Thyroid gland (tissue), 4 donors: ENCODE data around the gene BACE1. TPM values are rescaled to one million over a fixed set of nuclear protein-coding genes. Genes with fewer than 3 reads are reported as not detected.

Experiments used
- DNase-seq, 2 donors: peaks; one replicate each; pipeline ENCODE4 v3.0.0-alpha.2; 2019
- H3K27ac ChIP-seq, 3 donors: fragments of 200-600 bp; sonication (generic); 1 replicate in 2 of 3; 2 replicates in 1 of 3; pipeline ENCODE4 v1.5.1; 2016 to 2019; ENCODE audit warnings: mild to moderate bottlenecking in 1 of 3, moderate library complexity in 1 of 3
- H3K27me3 ChIP-seq: fragments of 200-600 bp; sonication (generic); one replicate; pipeline ENCODE4 v1.5.1; 2019
- H3K36me3 ChIP-seq, 2 donors: fragments of 200-600 bp; sonication (generic); one replicate each; pipeline ENCODE4 v1.5.1; 2016 to 2019
- H3K4me1 ChIP-seq, 2 donors: fragments of 200-600 bp; sonication (generic); one replicate each; pipeline ENCODE4 v1.5.1; 2017 to 2019
- H3K4me3 ChIP-seq, 3 donors: fragments of 200-600 bp; sonication (generic); replicated peaks in 1 of 3; 1 replicate in 2 of 3; 2 replicates in 1 of 3; pipeline ENCODE4 v1.5.1; 2016; ENCODE audit warnings: mild to moderate bottlenecking in 1 of 3
- H3K9me3 ChIP-seq: fragments of 200-600 bp; sonication (generic); one replicate; pipeline ENCODE4 v1.5.1; 2017
- CTCF ChIP-seq, 6 experiments: fragments of 200-600 bp in 3 of 6; fragments of 450-650 bp in 3 of 6; sonication (generic) in 3 of 6; IDR thresholded peaks; one replicate each; pipeline ENCODE4 v1.5.1; 2016 to 2019; ENCODE audit warnings: antibody characterized with exemption in 6 of 6, mild to moderate bottlenecking in 2 of 6, inconsistent platforms in 1 of 6, moderate library complexity in 1 of 6
- POLR2A ChIP-seq, 2 donors: fragments of 450-650 bp; IDR thresholded peaks; one replicate each; pipeline ENCODE4 v1.6.1; 2017; ENCODE audit warnings: antibody characterized with exemption in 2 of 2, mild to moderate bottlenecking in 2 of 2, moderate library complexity in 1 of 2
- WGBS, 2 donors: methylation state at CpG; one replicate each; pipeline ENCODE4 v1.1.5; 2017; 5-methylcytosine and 5-hydroxymethylcytosine counted together
- intact Hi-C: fragments of 100-400 bp; cut with DNase I; formaldehyde crosslinking; loops from one replicate; pipeline ENCODE4 v1.15.1; 2023
- total RNA-seq, 4 donors: library from RNA; depleted of rRNA; stranded (reverse); fragments of >200 nt; gene quantifications; one replicate each; pipeline ENCODE4 v1.2.3, GENCODE V29; 2016

BACE1 gene
- total RNA-seq, 4 donors from 2014 or later = 17.6 to 28.4 (median 21.4) TPM

GRCh38 chr11:117296881-117297280 lies 19.2 kb downstream of the BACE1 start:
- Histone ChIP-seq H3K4me3 (no peak overlapping the region), H3K27ac (no peak overlapping the region), H3K36me3 (no peaks in the 10 kb centered on the region), H3K27me3 (no peaks in the 10 kb centered on the region), H3K9me3 (no peaks in the 10 kb centered on the region), H3K4me1 (peaks cover 8% of the 10 kb centered on the region in 2 donors)
- no peak for DNase-seq
- TF ChIP-seq POLR2A (IDR thresholded peaks at IDR 0.05) (no peak), CTCF (IDR thresholded peaks at IDR 0.05) (no peak)
- intact Hi-C loops = no loop called here
- WGBS, 2 donors = 82 to 94% methylated on average over 6 of the region's 6 CpGs

GRCh38 chr11:117295438-117296137 lies 20.5 kb downstream of the BACE1 start:
- H3K36me3 ChIP-seq = peaks cover 7 to 12% of the 10 kb centered on the region in 2 donors
- 78 to 90% methylated on average over 9 of the region's 9 CpGs for WGBS, 2 donors
- H3K27me3 ChIP-seq = no peaks in the 10 kb centered on the region

GRCh38 chr11:117292616-117293015 lies 23.4 kb downstream of the BACE1 start:
- 91 to 100% methylated on average over 2 of the region's 2 CpGs for WGBS, 2 donors
- DNase-seq = no peak
- Histone ChIP-seq H3K9me3 (no peaks in the 10 kb centered on the region), H3K27ac (no peak overlapping the region), H3K4me3 (no peak overlapping the region), H3K36me3 (peaks cover 23 to 28% of the 10 kb centered on the region in 2 donors), H3K27me3 (no peaks in the 10 kb centered on the region), H3K4me1 (no peaks in the 10 kb centered on the region)
- intact Hi-C loops = no loop called here
- no peak for TF ChIP-seq POLR2A (IDR thresholded peaks at IDR 0.05)
- no peak for TF ChIP-seq CTCF (IDR thresholded peaks at IDR 0.05)

More at GRCh38 chr11:117295438-117296137, 20.5 kb downstream of the BACE1 start:
- TF ChIP-seq POLR2A (IDR thresholded peaks at IDR 0.05) (no peak), CTCF (IDR thresholded peaks at IDR 0.05) (no peak)
- Histone ChIP-seq H3K9me3 (no peaks in the 10 kb centered on the region), H3K4me3 (no peak overlapping the region), H3K27ac (no peak overlapping the region), H3K4me1 (peaks cover 7 to 8% of the 10 kb centered on the region in 2 donors)
- intact Hi-C loops = no loop called here
- no peak for DNase-seq

DNA sequence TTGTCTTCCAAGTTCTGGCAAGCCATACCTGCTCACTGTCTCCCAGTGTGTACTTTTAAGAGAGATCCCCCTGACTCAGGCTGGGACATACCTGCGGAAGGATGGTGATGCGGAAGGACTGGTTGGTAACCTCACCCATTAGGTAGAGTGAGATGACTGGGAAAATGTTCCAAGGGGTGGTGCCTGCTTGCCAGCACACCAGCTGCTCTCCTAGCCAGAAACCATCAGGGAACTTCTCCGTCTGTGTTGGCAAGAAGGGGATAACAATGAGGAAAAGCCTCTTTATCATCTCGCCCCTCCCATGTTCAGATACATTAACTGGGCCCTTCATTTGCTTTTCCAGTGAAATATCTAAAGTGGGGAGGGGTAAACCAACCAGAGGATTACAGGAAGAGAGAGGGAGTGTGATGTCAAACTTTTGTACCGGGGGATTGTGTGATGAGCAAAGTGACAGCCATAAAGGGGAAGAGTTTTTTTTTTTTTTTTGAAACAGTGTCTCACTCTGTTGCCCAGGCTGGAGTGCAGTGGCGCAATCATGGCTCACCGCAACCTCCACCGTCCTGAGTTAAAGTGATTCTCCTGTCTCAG lies 25.2 kb downstream of the BACE1 start, which contains the start of gene BACE1-AS:
Gene BACE1-AS (plus strand): TSS at position 538 of the 588 bp plus-strand sequence.
- TF ChIP-seq CTCF (IDR thresholded peaks at IDR 0.05) (no peak), POLR2A (IDR thresholded peaks at IDR 0.05) (no peak)
- no peak within 1 kb of the TSS for H3K27ac ChIP-seq
- 94 to 98% methylated on average over 8 of the region's 8 CpGs for WGBS, 2 donors
- H3K4me3 ChIP-seq = no peak within 1 kb of the TSS
- intact Hi-C loops = no loop called here
- peaks cover 23 to 28% of the 10 kb centered on the region in 2 donors for H3K36me3 ChIP-seq
- H3K9me3 ChIP-seq = no peaks in the 10 kb centered on the region
- H3K4me1 ChIP-seq = peaks cover 0 to 3% of the 10 kb centered on the region in 2 donors
- no peaks in the 10 kb centered on the region for H3K27me3 ChIP-seq
- DNase-seq = no peak

DNA sequence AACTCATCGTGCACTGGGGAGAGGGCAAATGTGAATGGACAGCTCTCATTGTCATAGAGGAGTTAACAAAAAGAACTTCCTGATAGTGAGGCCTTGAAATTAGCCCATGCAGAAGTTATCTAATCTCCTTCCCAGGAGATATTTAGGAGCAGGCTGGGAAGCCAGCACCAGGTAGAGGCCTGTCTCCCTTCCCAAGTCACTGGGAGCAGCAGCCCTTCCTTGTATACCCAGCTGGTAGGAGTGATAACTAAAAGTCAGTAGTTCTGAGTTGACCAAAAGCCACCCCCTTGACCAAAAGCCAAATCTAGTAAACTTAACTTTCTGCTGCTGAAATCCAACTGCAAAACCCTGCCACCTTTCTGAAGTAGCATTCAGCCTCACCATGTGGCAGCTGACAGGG lies 26.3 kb downstream of the BACE1 start:
- intact Hi-C loops = no loop called here
- Histone ChIP-seq H3K36me3 (peaks cover 32 to 33% of the 10 kb centered on the region in 2 donors), H3K27me3 (no peaks in the 10 kb centered on the region), H3K9me3 (no peaks in the 10 kb centered on the region), H3K4me3 (no peak overlapping the region), H3K27ac (no peak overlapping the region), H3K4me1 (peaks cover 0 to 3% of the 10 kb centered on the region in 2 donors)
- no peak for TF ChIP-seq POLR2A (IDR thresholded peaks at IDR 0.05)
- TF ChIP-seq CTCF (IDR thresholded peaks at IDR 0.05) = no peak
- 91 to 100% methylated on average over 1 of the region's 1 CpG for WGBS, 2 donors
- DNase-seq = no peak
